Common myeloid progenitor, CD34-positive (primary cell): Measurements from ENCODE around the gene HTRA2.

ENCODE experiments used
- CTCF ChIA-PET: fragments of 350-600 bp; sonication (Branson Sonifier 250); formaldehyde crosslinking; loops from one replicate; lab custom pipeline; 2021; ENCODE audit warnings: antibody characterized with exemption; lab: Charles Lee
- POLR2A ChIA-PET: fragments of 350-600 bp; sonication (Branson Sonifier 250); formaldehyde crosslinking; loops from one replicate; lab custom pipeline; 2021; ENCODE audit warnings: antibody characterized with exemption; lab: Charles Lee
- DNase-seq, 3 donors: peaks; one replicate each; pipeline versions ENCODE4 v3.0.0 to v3.0.0-alpha.2; 2013
- H3K27ac ChIP-seq, 2 experiments: 1 replicate in 1 of 2; 2 replicates in 1 of 2; pipeline ENCODE4 v1.7.0; 2013; ENCODE audit warnings: inconsistent platforms in 2 of 2, low read length in 2 of 2, mild to moderate bottlenecking in 2 of 2, low read depth in 1 of 2, moderate library complexity in 1 of 2; ENCODE audit not compliant: severe bottlenecking in 2 of 2, insufficient read depth in 1 of 2, poor library complexity in 1 of 2
- H3K27me3 ChIP-seq, 5 experiments: replicated peaks in 2 of 5; 1 replicate in 3 of 5; 2 replicates in 2 of 5; pipeline versions ENCODE4 v1.6.1 to v1.7.0; 2013; ENCODE audit warnings: low read length in 4 of 5, mild to moderate bottlenecking in 2 of 5, moderate library complexity in 2 of 5, inconsistent platforms in 1 of 5; ENCODE audit not compliant: insufficient read depth in 5 of 5, control insufficient read depth in 4 of 5
- H3K36me3 ChIP-seq, 4 experiments: 1 replicate in 2 of 4; 2 replicates in 2 of 4; pipeline versions ENCODE4 v1.6.1 to v1.7.0; 2013; ENCODE audit warnings: low read length in 3 of 4, control low read depth in 1 of 4, mild to moderate bottlenecking in 1 of 4; ENCODE audit not compliant: control insufficient read depth in 4 of 4, insufficient read depth in 4 of 4
- H3K4me1 ChIP-seq, 4 experiments: 1 replicate in 3 of 4; 2 replicates in 1 of 4; pipeline versions ENCODE4 v1.6.1 to v1.7.1; 2013; ENCODE audit warnings: low read length in 3 of 4, mild to moderate bottlenecking in 3 of 4, control low read depth in 1 of 4, inconsistent platforms in 1 of 4, moderate library complexity in 1 of 4; ENCODE audit not compliant: control insufficient read depth in 4 of 4, insufficient read depth in 4 of 4; ENCODE audit errors: control extremely low read depth in 1 of 4
- H3K4me3 ChIP-seq, 7 experiments: 1 replicate in 4 of 7; 2 replicates in 3 of 7; pipeline versions ENCODE4 v1.5.1 to v1.7.0; 2013; ENCODE audit warnings: mild to moderate bottlenecking in 7 of 7, low read length in 6 of 7, moderate library complexity in 6 of 7, inconsistent platforms in 2 of 7, low read depth in 2 of 7, control low read depth in 1 of 7; ENCODE audit not compliant: insufficient read depth in 4 of 7, control insufficient read depth in 1 of 7; ENCODE audit errors: extremely low read depth in 1 of 7
- H3K9me3 ChIP-seq, 5 experiments: 1 replicate in 4 of 5; 2 replicates in 1 of 5; pipeline versions ENCODE4 v1.6.1 to v1.7.1; 2013; ENCODE audit warnings: low read length in 4 of 5, mild to moderate bottlenecking in 2 of 5, inconsistent platforms in 1 of 5, low read depth in 1 of 5, moderate library complexity in 1 of 5; ENCODE audit not compliant: control insufficient read depth in 4 of 5, insufficient read depth in 2 of 5; ENCODE audit errors: control extremely low read depth in 1 of 5
- WGBS: methylation state at CpG from one replicate; pipeline ENCODE4 v1.1.5; 2013; ENCODE audit not compliant: insufficient coverage; 5-methylcytosine and 5-hydroxymethylcytosine counted together

HTRA2 gene

DNA sequence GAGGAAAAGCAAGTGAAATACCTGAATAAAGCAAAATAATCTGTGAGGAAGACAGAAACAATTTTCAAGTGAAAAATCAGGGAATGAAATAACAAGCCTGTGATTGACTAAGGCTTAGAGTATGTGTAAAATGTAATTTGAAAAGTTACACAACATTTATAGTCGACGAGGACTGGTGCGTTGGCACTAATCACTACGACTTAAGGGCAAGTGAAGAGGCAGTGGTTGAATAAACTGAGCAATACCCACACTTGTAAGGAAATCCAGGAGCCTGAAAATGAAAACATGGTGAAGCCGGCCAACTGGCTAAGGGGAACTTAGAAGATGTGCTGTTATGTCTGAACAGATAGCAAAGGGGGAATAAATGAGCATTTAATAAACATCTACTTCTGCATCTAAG lies 38.1 kb downstream of the HTRA2 start:
- Histone ChIP-seq H3K4me1 (peaks cover 4 to 52% (median 10%) of the 10 kb centered on the region in 4 experiments), H3K36me3 (no peaks in the 10 kb centered on the region), H3K27me3 (no peaks in the 10 kb centered on the region), H3K27ac (no peak overlapping the region), H3K9me3 (no peaks in the 10 kb centered on the region), H3K4me3 (no peak overlapping the region)
- ChIA-PET CTCF (interaction anchor here (1.0 to 4.5 kb wide), 4 partner anchors 9 to 23 kb away, joined by 4 to 23 read pairs (median 5); no protein-coding TSS in a partner anchor), POLR2A (no interaction called here)
- WGBS = 93% methylated on average over 5 of the region's 5 CpGs
- no peak for DNase-seq

DNA sequence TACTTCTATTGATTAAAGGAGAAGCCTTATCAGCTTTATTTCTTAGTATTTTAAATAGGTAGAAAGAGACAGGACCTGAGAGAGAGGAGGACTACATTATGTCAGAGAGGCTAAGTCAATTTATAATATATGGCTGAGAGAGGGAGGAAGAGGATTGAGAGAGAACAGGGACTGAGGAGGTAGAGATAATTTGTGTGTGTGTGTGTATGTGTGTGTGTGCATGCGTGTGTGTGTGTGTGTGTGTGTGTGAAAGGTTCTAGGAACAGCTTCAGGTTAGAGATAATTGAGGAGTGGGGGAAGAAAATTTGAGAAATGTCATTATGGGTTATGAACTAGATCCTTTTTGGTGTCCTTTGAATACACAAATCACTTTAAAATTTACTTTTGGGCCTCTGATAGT lies 40.0 kb downstream of the HTRA2 start:
- ChIA-PET CTCF (interaction anchor here (0.8 to 4.5 kb wide), 4 partner anchors 11 to 87 kb away, joined by 3 to 23 read pairs (median 3); partner anchors contain the start of genes CCDC142 and TTC31), POLR2A (no interaction called here)
- no peak for DNase-seq
- peaks cover 10 to 68% (median 21%) of the 10 kb centered on the region in 4 experiments for H3K4me1 ChIP-seq
- no peak overlapping the region for H3K27ac ChIP-seq
- H3K36me3 ChIP-seq = no peaks in the 10 kb centered on the region
- H3K4me3 ChIP-seq = no peak overlapping the region
- no peaks in the 10 kb centered on the region for H3K9me3 ChIP-seq
- WGBS = no CpG with 5 or more reads among the region's 1 CpG
- H3K27me3 ChIP-seq = no peaks in the 10 kb centered on the region

DNA sequence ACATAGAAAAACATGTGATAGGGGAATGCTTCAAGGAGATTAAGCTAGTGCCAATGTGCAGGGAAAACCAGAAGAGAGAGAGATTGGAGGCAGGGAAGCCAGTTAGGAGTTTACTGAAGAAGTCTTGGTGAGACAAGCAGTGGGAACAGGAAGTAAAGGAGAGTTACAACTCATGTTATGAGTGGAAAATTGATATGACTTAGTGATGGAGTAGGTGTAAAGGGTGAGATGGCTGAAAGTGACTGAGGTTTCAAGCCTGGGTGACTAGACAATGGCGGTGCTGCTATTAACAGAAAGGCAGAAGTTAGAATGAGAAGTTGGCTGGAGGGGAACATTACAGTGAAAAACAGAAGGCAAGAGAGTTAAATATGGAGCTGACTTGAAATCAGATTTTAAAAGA lies 41.3 kb downstream of the HTRA2 start:
- H3K36me3 ChIP-seq = no peaks in the 10 kb centered on the region
- 81% methylated on average over 1 of the region's 1 CpG for WGBS
- peak in 1 of 3 donors; percentile 22 for DNase-seq
- H3K4me3 ChIP-seq = no peak overlapping the region
- H3K27ac ChIP-seq = no peak overlapping the region
- ChIA-PET CTCF (interaction anchor here (1.0 to 8.7 kb wide), 3 partner anchors 9 to 89 kb away, joined by 3 to 109 read pairs (median 5); partner anchors contain the start of genes CCDC142 and TTC31), POLR2A (no interaction called here)
- no peaks in the 10 kb centered on the region for H3K9me3 ChIP-seq
- peaks cover 24 to 79% (median 34%) of the 10 kb centered on the region in 4 experiments for H3K4me1 ChIP-seq
- no peaks in the 10 kb centered on the region for H3K27me3 ChIP-seq

DNA sequence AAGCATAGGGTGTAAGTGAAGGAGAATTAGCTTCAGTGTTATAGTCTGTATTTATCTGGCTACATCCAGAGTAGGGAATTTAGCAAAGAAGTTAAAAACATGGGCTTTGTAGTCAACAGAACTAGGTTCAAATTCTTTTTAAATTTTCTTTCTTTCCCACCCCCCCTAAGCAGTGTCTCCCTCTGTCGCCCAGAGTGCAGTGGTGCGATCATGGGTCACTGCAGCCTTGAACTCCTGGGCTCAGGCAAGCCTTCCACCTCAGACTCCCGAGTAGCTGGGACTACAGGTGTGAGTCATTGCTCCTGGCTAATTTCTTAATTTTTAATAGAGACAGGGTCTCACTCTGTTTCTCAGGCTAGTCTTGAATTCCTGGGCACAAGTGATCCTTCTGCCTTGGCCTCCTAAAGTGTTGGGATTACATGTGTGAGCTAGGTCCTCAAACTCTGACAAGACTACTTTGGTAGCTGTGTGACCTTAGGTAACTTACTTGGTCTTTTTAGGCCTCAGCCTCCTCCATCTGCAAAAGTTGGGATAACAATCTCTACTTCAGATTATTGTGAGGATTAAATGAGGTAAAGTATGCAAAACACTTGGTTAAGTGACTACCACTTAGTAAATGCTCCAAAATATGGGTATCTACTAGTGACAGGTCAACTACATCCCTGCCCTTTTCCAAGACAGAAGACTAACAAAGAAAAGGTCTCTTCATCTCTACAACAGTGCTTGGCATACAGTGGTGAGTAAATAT lies 42.6 kb downstream of the HTRA2 start:
- no peak for DNase-seq
- Histone ChIP-seq H3K27ac (no peak overlapping the region), H3K27me3 (no peaks in the 10 kb centered on the region), H3K36me3 (no peaks in the 10 kb centered on the region), H3K4me1 (peaks cover 37 to 82% (median 47%) of the 10 kb centered on the region in 4 experiments), H3K9me3 (no peaks in the 10 kb centered on the region), H3K4me3 (no peak overlapping the region)
- 100% methylated on average over 3 of the region's 3 CpGs for WGBS
- POLR2A ChIA-PET = no interaction called here
- CTCF ChIA-PET = interaction anchor here (0.8 to 8.7 kb wide), 5 partner anchors 8 to 90 kb away, joined by 3 to 109 read pairs (median 4); partner anchors contain the start of genes CCDC142 and TTC31

DNA sequence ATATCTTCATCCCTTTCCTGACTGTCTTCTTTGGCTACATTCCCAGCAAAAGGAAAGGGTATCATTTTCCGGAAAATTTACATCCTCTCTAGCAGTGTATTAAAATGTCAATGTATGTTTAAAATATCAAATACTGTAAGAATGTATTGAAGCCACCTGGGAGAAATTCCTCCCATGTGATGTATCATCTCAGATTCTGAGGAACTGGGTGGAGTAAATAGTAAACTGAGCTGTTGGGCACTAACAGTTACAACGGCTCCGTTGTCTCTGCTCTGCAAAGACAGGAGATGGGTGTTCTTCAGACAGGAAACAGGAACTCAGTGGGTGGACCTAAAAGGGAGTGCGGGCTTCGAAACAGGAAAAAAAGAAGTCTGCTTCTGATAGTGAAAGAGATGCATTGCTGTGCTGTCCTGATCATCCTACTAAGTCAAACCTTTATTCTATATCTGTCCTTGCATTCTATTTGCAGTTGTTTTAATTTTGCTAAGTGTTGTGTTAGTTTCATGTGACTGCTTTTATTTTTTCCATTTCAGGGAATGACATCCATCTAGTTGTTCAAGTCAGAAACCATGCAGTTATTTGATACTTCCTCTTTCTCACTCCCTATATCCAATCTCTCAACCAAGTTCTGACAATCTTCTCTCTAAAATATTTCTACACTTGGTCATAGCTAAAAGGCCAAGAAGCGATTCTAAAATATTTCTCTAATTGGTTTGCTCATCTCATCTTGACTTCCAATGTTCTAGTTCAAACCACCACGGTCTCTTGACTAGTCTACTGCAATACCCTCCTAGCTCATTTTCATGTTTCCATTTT lies 44.2 kb downstream of the HTRA2 start:
- Histone ChIP-seq H3K27me3 (no peaks in the 10 kb centered on the region), H3K9me3 (no peaks in the 10 kb centered on the region), H3K36me3 (no peaks in the 10 kb centered on the region), H3K4me1 (peaks cover 44 to 89% (median 60%) of the 10 kb centered on the region in 4 experiments), H3K27ac (peak overlapping the region in 1 of 2 experiments; percentile 32), H3K4me3 (peak overlapping the region in 4 of 7 experiments; percentile 40 to 52 (median 50))
- ChIA-PET CTCF (interaction anchor here (0.6 to 8.7 kb wide), 9 partner anchors 8 to 165 kb away, joined by 3 to 109 read pairs (median 6); partner anchors contain the start of genes AUP1 and HTRA2), POLR2A (interaction anchor here (0.9 kb wide), 1 partner anchor 9 kb away, joined by 4 read pairs; no protein-coding TSS in a partner anchor)
- peak; percentile 58 to 70 (median 59) for DNase-seq
- 13% methylated on average over 3 of the region's 7 CpGs for WGBS

DNA sequence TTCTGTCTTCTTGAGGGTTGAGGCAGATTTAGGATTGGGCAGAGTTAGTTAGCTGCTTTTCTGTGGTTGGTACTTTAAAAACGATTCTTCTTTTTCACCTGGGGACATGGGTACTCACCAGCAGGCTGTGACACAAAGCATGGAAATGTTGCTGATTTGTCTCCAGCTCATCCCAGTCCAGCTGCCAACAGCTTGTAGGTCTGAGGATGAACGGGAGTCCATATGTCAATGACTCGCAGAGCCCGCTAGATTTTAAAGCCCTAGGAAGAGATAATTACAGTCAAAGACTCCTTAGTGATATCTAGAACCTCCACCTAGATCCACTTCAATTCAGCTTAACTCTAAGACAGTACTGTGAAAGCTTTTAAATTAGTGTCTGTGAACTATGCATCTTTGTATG lies 45.6 kb downstream of the HTRA2 start:
- H3K4me1 ChIP-seq = peaks cover 44 to 88% (median 62%) of the 10 kb centered on the region in 4 experiments
- POLR2A ChIA-PET = interaction anchor here (0.8 kb wide), 1 partner anchor 36 kb away, joined by 3 read pairs; no protein-coding TSS in a partner anchor
- H3K27ac ChIP-seq = no peak overlapping the region
- H3K9me3 ChIP-seq = no peaks in the 10 kb centered on the region
- H3K4me3 ChIP-seq = peak overlapping the region in 1 of 7 experiments; percentile 26
- CTCF ChIA-PET = interaction anchor here (0.6 to 8.7 kb wide), 10 partner anchors 9 to 44 kb away, joined by 4 to 109 read pairs (median 6); partner anchors contain the start of genes AUP1 and HTRA2
- 92% methylated on average over 1 of the region's 4 CpGs for WGBS
- no peaks in the 10 kb centered on the region for H3K27me3 ChIP-seq
- no peaks in the 10 kb centered on the region for H3K36me3 ChIP-seq
- DNase-seq = no peak
